DOHH2 (cell line): Measurements from ENCODE around the gene SMC3.

Source experiments
- EZH2phosphoT487 ChIP-seq: fragments of 200-600 bp; sonication (generic); IDR thresholded peaks from 2 replicates; pipeline ENCODE4 v1.6.1; 2017; ENCODE audit warnings: borderline replicate concordance, mild to moderate bottlenecking, antibody characterized with exemption, low read length, moderate library complexity, mixed read lengths
- TF ChIP-seq, protein P1 (sequence below): fragments of 200-600 bp; sonication (generic); IDR thresholded peaks from one replicate; pipeline ENCODE4 v1.5.1; 2014; ENCODE audit warnings: antibody characterized with exemption, mild to moderate bottlenecking, low read depth, low read length; ENCODE audit not compliant: poor library complexity, severe bottlenecking

DNA sequence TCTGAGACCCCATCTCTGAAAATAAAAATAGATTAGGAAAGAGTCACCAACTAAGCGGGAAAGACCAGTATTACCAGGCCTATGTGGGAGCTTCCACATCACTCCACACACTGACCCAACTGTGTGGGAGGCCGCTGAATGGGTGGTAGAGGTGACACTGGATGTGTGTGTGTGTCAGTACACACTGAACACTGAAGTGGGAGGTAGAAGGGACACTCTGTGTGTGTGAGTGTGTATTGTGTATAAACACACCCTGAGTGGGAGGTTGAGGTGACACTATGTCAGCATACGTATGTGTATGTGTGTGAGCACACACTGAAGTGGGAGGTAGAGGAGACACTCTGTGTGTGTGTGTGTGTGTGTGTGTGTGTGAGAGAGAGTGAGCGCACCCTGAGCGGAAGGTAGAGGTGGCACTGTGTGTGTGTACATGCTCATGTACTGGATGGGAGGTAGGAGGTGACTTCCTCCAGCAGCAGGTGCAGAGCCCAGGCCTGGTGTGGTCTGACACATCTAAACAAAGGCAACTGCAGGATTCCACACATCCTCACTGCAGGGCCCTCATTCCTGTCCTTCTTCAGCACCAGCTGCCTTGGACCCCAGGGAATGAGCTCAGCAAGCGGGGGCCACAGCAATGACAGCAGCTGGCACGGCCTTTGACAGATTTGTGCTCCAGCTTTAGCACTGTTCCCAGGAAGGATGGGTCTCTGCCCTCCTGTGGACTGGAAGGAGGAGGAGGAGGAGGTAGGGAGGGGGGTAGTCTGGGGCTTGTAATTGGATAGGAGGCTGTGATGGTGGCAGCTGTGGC lies 50.1 kb downstream of the SMC3 start:
- TF ChIP-seq, protein P1, sequence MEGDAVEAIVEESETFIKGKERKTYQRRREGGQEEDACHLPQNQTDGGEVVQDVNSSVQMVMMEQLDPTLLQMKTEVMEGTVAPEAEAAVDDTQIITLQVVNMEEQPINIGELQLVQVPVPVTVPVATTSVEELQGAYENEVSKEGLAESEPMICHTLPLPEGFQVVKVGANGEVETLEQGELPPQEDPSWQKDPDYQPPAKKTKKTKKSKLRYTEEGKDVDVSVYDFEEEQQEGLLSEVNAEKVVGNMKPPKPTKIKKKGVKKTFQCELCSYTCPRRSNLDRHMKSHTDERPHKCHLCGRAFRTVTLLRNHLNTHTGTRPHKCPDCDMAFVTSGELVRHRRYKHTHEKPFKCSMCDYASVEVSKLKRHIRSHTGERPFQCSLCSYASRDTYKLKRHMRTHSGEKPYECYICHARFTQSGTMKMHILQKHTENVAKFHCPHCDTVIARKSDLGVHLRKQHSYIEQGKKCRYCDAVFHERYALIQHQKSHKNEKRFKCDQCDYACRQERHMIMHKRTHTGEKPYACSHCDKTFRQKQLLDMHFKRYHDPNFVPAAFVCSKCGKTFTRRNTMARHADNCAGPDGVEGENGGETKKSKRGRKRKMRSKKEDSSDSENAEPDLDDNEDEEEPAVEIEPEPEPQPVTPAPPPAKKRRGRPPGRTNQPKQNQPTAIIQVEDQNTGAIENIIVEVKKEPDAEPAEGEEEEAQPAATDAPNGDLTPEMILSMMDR: no peak
- no peak for TF ChIP-seq EZH2phosphoT487
